Measurements from ENCODE around the gene LRRC2. TPM values are rescaled to one million over a fixed set of nuclear protein-coding genes. Genes with fewer than 3 reads are reported as not detected.

LRRC2 gene
- total RNA-seq, 1 donor from 2014 or later: 114 TPM

DNA sequence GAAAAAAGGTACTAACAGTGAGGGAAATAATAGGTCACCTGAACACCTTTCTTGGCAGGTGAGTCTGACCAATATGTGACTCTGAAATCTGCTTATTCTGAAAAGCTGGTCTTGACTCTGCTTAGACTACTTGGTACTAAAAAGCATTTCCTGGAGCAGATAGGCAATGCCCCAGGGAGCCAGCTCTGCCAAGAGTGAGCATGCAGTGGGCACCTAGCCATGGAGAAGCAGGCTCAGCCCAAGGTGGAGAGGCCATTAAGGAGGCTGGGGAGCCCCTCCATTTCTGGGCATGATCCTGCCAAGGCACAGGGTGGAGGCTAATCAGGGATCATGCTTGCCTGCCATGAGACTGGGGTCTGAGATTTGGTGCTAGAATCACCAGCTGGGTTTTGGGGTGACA is 99.8 kb downstream of the LRRC2 start:
- intact Hi-C loops (cut with micrococcal nuclease): no loop called here
- peaks cover 25% of the 10 kb centered on the region for H3K27me3 ChIP-seq (ENCODE audit: low read depth)
- H3K4me3 ChIP-seq: no peak overlapping the region
- no peaks in the 10 kb centered on the region for H3K9me3 ChIP-seq (replicated peaks)
- TF ChIP-seq, protein P1, sequence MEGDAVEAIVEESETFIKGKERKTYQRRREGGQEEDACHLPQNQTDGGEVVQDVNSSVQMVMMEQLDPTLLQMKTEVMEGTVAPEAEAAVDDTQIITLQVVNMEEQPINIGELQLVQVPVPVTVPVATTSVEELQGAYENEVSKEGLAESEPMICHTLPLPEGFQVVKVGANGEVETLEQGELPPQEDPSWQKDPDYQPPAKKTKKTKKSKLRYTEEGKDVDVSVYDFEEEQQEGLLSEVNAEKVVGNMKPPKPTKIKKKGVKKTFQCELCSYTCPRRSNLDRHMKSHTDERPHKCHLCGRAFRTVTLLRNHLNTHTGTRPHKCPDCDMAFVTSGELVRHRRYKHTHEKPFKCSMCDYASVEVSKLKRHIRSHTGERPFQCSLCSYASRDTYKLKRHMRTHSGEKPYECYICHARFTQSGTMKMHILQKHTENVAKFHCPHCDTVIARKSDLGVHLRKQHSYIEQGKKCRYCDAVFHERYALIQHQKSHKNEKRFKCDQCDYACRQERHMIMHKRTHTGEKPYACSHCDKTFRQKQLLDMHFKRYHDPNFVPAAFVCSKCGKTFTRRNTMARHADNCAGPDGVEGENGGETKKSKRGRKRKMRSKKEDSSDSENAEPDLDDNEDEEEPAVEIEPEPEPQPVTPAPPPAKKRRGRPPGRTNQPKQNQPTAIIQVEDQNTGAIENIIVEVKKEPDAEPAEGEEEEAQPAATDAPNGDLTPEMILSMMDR (IDR thresholded peaks at IDR 0.05; ENCODE audit: borderline replicate concordance): no peak
- no peak overlapping the region for H3K27ac ChIP-seq (replicated peaks)
- H3K36me3 ChIP-seq: no peaks in the 10 kb centered on the region
- peaks cover 73% of the 10 kb centered on the region for H3K4me1 ChIP-seq
- peak; percentile 27 for DNase-seq

Other genes with a start within 250 kb of the LRRC2 start
- gene CCR2, start 212.2 kb downstream of the LRRC2 start, total RNA-seq: 0.63 TPM
- gene CCR5, start 195.4 kb downstream of the LRRC2 start, total RNA-seq: 0.22 TPM
- 1.5 TPM for gene CCRL2, start 159.0 kb downstream of the LRRC2 start, total RNA-seq
- gene LTF, start 101.4 kb downstream of the LRRC2 start, total RNA-seq: 2.7 TPM
- not detected for gene RTP3, start 68.3 kb downstream of the LRRC2 start, total RNA-seq
- not detected for gene FAM240A, start 46.2 kb upstream of the LRRC2 start, total RNA-seq
- 33.7 TPM for gene ALS2CL, start 127.4 kb upstream of the LRRC2 start, total RNA-seq
- gene TMIE, start 135.1 kb upstream of the LRRC2 start, total RNA-seq: 1.5 TPM
- 0.22 TPM for gene PRSS50, start 151.6 kb upstream of the LRRC2 start, total RNA-seq

Measured in left ventricle myocardium inferior (tissue), 1 donor.